ENCODE results near the gene AFM. TPM values are rescaled to one million over a fixed set of nuclear protein-coding genes. Genes with fewer than 3 reads are reported as not detected.

The AFM gene
- total and polyA plus RNA-seq, 2 of the 13 experiments (the other 11 are each of a cell fraction or from before 2014, with no cell fraction given), result 0.13 to 1.8 TPM

DNA sequence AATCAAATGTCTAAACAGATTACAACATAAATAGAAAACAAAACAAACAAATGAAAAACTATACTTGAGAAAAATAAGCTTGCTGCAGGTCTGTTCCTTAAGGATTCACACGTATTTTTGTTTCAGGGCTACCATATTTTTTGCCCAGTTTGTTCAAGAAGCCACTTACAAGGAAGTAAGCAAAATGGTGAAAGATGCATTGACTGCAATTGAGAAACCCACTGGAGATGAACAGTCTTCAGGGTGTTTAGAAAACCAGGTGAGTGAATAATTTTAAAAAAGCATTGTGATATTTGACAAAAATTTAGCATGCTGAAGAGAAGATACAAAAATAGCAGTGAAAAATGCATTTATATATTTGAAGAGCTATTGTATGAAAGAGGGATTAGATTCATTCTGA, 43.5 kb upstream of the AFM start (continued):
- TF ChIP-seq ZMYM2 (CRISPR knock-in tag; IDR thresholded peaks at IDR 0.05), result no peak
- no peak for TF ChIP-seq ZNF83 (CRISPR knock-in tag; IDR thresholded peaks at IDR 0.05; ENCODE audit: borderline replicate concordance)
- no peak for TF ChIP-seq ZNF3 (CRISPR knock-in tag; IDR thresholded peaks at IDR 0.05)
- TF ChIP-seq BRD4 (CRISPR knock-in tag; IDR thresholded peaks at IDR 0.05), result no peak
- no peak for TF ChIP-seq NFKBIZ (CRISPR knock-in tag; IDR thresholded peaks at IDR 0.05)
- TF ChIP-seq MXD4 (CRISPR knock-in tag; IDR thresholded peaks at IDR 0.05), result 0 out of 2 replicates have a peak, but pooled peaks have one; percentile 7
- TF ChIP-seq ZNF841 (CRISPR knock-in tag; IDR thresholded peaks at IDR 0.05; ENCODE audit: borderline replicate concordance), result peak; percentile 8; the same call in 1 of the 2 replicates
- TF ChIP-seq, protein P1, sequence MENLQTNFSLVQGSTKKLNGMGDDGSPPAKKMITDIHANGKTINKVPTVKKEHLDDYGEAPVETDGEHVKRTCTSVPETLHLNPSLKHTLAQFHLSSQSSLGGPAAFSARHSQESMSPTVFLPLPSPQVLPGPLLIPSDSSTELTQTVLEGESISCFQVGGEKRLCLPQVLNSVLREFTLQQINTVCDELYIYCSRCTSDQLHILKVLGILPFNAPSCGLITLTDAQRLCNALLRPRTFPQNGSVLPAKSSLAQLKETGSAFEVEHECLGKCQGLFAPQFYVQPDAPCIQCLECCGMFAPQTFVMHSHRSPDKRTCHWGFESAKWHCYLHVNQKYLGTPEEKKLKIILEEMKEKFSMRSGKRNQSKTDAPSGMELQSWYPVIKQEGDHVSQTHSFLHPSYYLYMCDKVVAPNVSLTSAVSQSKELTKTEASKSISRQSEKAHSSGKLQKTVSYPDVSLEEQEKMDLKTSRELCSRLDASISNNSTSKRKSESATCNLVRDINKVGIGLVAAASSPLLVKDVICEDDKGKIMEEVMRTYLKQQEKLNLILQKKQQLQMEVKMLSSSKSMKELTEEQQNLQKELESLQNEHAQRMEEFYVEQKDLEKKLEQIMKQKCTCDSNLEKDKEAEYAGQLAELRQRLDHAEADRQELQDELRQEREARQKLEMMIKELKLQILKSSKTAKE (CRISPR knock-in tag; IDR thresholded peaks at IDR 0.05; ENCODE audit: borderline replicate concordance), result no peak
- no peak for TF ChIP-seq ZNF354B (CRISPR knock-in tag; IDR thresholded peaks at IDR 0.05)
- TF ChIP-seq TAF1 (CRISPR knock-in tag; IDR thresholded peaks at IDR 0.05), result 0 out of 2 replicates have a peak, but pooled peaks have one; percentile 17
- TF ChIP-seq, protein P2, sequence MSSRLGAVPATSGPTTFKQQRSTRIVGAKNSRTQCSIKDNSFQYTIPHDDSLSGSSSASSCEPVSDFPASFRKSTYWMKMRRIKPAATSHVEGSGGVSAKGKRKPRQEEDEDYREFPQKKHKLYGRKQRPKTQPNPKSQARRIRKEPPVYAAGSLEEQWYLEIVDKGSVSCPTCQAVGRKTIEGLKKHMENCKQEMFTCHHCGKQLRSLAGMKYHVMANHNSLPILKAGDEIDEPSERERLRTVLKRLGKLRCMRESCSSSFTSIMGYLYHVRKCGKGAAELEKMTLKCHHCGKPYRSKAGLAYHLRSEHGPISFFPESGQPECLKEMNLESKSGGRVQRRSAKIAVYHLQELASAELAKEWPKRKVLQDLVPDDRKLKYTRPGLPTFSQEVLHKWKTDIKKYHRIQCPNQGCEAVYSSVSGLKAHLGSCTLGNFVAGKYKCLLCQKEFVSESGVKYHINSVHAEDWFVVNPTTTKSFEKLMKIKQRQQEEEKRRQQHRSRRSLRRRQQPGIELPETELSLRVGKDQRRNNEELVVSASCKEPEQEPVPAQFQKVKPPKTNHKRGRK (CRISPR knock-in tag; IDR thresholded peaks at IDR 0.05), result no peak
- no peak for TF ChIP-seq NCOA5 (CRISPR knock-in tag; IDR thresholded peaks at IDR 0.05)
- no peak for TF ChIP-seq SIX4 (CRISPR knock-in tag; IDR thresholded peaks at IDR 0.05)
- TF ChIP-seq ZNF251 (CRISPR knock-in tag; IDR thresholded peaks at IDR 0.05), result no peak
- TF ChIP-seq, protein P3, sequence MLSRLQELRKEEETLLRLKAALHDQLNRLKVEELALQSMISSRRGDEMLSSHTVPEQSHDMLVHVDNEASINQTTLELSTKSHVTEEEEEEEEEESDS (CRISPR knock-in tag; IDR thresholded peaks at IDR 0.05; ENCODE audit: borderline replicate concordance), result 0 out of 2 replicates have a peak, but pooled peaks have one; percentile 17
- TF ChIP-seq, protein P4, sequence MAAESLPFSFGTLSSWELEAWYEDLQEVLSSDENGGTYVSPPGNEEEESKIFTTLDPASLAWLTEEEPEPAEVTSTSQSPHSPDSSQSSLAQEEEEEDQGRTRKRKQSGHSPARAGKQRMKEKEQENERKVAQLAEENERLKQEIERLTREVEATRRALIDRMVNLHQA (CRISPR knock-in tag; IDR thresholded peaks at IDR 0.05), result 0 out of 2 replicates have a peak, but pooled peaks have one; percentile 34
- no peak for TF ChIP-seq ZNF569 (CRISPR knock-in tag; IDR thresholded peaks at IDR 0.05; ENCODE audit: borderline replicate concordance)
- TF ChIP-seq POLR2AphosphoS5 (IDR thresholded peaks at IDR 0.05; ENCODE audit: low read depth, low read length), result peak; percentile 74
- TF ChIP-seq, protein P5, sequence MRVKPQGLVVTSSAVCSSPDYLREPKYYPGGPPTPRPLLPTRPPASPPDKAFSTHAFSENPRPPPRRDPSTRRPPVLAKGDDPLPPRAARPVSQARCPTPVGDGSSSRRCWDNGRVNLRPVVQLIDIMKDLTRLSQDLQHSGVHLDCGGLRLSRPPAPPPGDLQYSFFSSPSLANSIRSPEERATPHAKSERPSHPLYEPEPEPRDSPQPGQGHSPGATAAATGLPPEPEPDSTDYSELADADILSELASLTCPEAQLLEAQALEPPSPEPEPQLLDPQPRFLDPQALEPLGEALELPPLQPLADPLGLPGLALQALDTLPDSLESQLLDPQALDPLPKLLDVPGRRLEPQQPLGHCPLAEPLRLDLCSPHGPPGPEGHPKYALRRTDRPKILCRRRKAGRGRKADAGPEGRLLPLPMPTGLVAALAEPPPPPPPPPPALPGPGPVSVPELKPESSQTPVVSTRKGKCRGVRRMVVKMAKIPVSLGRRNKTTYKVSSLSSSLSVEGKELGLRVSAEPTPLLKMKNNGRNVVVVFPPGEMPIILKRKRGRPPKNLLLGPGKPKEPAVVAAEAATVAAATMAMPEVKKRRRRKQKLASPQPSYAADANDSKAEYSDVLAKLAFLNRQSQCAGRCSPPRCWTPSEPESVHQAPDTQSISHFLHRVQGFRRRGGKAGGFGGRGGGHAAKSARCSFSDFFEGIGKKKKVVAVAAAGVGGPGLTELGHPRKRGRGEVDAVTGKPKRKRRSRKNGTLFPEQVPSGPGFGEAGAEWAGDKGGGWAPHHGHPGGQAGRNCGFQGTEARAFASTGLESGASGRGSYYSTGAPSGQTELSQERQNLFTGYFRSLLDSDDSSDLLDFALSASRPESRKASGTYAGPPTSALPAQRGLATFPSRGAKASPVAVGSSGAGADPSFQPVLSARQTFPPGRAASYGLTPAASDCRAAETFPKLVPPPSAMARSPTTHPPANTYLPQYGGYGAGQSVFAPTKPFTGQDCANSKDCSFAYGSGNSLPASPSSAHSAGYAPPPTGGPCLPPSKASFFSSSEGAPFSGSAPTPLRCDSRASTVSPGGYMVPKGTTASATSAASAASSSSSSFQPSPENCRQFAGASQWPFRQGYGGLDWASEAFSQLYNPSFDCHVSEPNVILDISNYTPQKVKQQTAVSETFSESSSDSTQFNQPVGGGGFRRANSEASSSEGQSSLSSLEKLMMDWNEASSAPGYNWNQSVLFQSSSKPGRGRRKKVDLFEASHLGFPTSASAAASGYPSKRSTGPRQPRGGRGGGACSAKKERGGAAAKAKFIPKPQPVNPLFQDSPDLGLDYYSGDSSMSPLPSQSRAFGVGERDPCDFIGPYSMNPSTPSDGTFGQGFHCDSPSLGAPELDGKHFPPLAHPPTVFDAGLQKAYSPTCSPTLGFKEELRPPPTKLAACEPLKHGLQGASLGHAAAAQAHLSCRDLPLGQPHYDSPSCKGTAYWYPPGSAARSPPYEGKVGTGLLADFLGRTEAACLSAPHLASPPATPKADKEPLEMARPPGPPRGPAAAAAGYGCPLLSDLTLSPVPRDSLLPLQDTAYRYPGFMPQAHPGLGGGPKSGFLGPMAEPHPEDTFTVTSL (CRISPR knock-in tag; IDR thresholded peaks at IDR 0.05; ENCODE audit: borderline replicate concordance), result no peak
- TF ChIP-seq, protein P6, sequence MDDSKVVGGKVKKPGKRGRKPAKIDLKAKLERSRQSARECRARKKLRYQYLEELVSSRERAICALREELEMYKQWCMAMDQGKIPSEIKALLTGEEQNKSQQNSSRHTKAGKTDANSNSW (CRISPR knock-in tag; IDR thresholded peaks at IDR 0.05; ENCODE audit: borderline replicate concordance), result no peak
- TF ChIP-seq FOXM1 (CRISPR knock-in tag; IDR thresholded peaks at IDR 0.05), result no peak
- TF ChIP-seq POLR2G (IDR thresholded peaks at IDR 0.05; ENCODE audit: low read depth, low read length), result peak; percentile 38; the same call in 1 of the 2 replicates
